Measurements from ENCODE around the gene PDHA2.
"Not testable (repeated sequence)": the region's sequence is repeated elsewhere in the genome, so short reads cannot be mapped to it uniquely, and the experiment has no call there.

The PDHA2 gene

GRCh38 chr4:95839891-95840290 lies at the start of gene PDHA2:
Gene PDHA2 (plus strand): TSS chr4:95840093. CDS start chr4:95840151, 58 bp downstream.
- DNase-seq = no peak

DNA sequence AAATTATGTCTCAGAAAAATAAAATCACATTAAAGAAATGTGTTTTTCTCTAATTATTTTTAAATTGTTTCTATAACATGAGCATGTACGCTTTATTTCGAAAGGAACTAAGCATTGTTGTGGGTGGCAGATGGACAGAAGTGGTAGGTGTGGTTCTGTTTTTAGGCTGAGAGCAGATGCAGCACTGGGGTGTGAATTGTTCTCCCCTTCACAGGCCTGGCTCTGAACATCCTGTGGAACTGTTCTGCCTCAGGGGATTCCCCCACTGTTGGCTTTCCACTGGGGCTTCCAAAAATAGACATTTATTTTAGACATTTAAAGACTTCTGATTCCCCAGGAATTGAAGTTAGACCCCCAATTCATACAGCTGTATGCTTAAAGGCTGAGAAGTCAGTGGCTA lies 41.9 kb upstream of the PDHA2 start:
- DNase-seq = no peak

- DNase-seq = no peak
Measured at GRCh38 chr4:95798727-95799126, 41.2 kb upstream of the PDHA2 start.

GRCh38 chr4:95821867-95822266 lies 18.0 kb upstream of the PDHA2 start:
- no peak for DNase-seq

GRCh38 chr4:95825546-95825945 lies 14.3 kb upstream of the PDHA2 start:
- no peak for DNase-seq

GRCh38 chr4:95830651-95831050 lies 9.2 kb upstream of the PDHA2 start:
- DNase-seq = no peak

- DNase-seq = no peak
Measured at GRCh38 chr4:95831166-95831565, 8.7 kb upstream of the PDHA2 start.

GRCh38 chr4:95833711-95834194 lies 6.1 kb upstream of the PDHA2 start:
- DNase-seq = no peak

GRCh38 chr4:95835672-95836071 lies 4.2 kb upstream of the PDHA2 start:
- no peak for DNase-seq

DNA sequence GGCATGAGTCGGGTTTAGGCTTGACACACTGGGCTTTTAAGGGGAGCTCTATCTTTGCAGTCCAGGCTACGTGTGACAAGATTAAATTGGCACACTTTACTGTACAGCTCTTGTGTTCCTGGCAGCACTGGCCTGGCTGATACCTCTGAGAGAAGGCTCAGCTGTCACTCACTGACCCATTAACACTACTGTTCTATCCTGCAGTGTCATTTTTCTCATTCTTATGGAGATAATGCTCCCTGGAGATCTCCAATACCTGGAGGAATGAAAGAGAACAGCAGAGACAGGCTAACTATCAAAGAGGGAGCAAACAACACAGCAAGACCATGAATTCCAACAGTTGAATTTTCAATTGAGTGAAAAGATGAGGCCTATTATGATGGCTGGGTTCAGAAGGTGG lies 1.7 kb upstream of the PDHA2 start:
- DNase-seq = no peak

DNA sequence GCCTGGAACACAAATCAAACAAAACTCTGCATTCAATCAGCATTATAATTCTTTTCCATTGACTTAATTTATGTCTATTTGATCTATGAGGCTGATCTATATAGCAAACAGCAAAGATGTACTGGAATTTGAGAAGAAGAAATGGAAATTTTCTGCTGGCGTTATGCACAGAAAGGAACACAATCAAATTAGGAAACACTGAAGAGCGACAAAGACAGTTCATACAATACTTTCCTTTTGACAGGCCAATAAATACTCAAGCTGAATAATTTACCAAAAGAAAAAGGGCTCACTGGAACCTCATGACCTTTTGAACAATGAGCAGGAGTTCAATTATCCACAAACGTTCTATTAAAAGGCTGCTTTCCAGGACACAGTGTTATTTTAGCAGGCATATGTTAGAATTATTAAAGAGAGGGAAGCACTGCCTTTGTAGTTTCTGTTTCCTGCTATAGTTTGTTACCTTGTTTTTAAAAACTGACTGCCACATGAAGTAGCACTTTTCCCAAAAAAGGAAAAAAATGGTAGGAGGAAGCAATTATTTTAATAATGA lies 8.1 kb downstream of the PDHA2 start:
- no peak for DNase-seq

GRCh38 chr4:95850161-95850560 lies 10.3 kb downstream of the PDHA2 start:
- no peak for DNase-seq

- no peak for DNase-seq
Measured at GRCh38 chr4:95857761-95858160, 17.9 kb downstream of the PDHA2 start.

- no peak for DNase-seq
Measured at GRCh38 chr4:95867919-95868318, 28.0 kb downstream of the PDHA2 start.

- not testable (repeated sequence) for DNase-seq
Measured at GRCh38 chr4:95869414-95869813, 29.5 kb downstream of the PDHA2 start.

- no peak for DNase-seq
Measured at GRCh38 chr4:95869961-95870500, 30.1 kb downstream of the PDHA2 start.

- DNase-seq = no peak
Measured at GRCh38 chr4:95877636-95878035, 37.7 kb downstream of the PDHA2 start.

GRCh38 chr4:95887551-95887950 lies 47.7 kb downstream of the PDHA2 start:
- DNase-seq = no peak

- no peak for DNase-seq
Measured at GRCh38 chr4:95889662-95890061, 49.8 kb downstream of the PDHA2 start.
